ENCODE measurements around the gene TRAF3. TPM values are rescaled to one million over a fixed set of nuclear protein-coding genes. Genes with fewer than 3 reads are reported as not detected.

TRAF3 gene
- total RNA-seq, 1 experiment from 2014 or later = 37.6 TPM

DNA sequence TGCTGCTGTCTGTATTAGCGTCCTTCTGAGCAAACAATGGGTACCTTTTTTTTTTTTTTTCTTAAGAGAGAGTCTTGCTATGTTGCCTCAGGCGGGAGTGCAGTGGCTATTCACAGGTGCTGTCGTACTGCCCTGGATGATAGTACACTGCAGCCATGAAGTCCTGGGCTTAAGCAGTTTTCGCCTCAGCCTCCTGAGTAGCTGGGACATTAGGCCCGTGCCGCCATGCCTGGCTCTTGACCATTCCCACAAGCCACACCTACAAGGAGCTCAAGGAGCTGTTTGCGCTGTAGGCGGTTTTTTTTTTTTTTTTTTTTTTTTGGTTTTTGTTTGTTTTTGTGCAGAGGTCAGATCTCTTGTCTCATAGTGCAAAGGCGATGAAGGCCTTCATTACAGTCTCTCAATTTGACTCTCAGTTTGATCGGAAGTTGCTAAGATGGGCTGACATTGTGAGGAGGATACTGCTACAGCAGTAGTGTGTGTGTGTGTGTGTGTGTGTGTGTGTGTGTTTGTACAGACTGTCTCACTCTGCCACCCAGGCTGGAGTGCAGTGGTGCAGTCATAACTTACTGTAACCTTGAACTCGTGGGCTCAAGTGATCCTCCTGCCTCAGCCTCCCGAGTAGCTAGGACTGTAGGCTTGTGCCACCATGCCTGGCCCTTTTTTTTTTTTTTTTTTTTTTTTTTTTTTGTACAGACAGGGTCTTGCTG lies 34.2 kb downstream of the TRAF3 start:
- ATAC-seq (no peak), DNase-seq (ENCODE audit: low read depth, low spot score) (no peak)
- H3K27ac ChIP-seq (ENCODE audit: low read length) = no peak overlapping the region
- ChIA-PET POLR2A (interaction anchor here (0.6 kb wide), 1 partner anchor 11 kb away, joined by 10 read pairs; no protein-coding TSS in a partner anchor), CTCF (interaction anchor here (0.6 kb wide), 1 partner anchor 68 kb away, joined by 7 read pairs; no protein-coding TSS in a partner anchor)
- no peaks in the 10 kb centered on the region for H3K27me3 ChIP-seq (ENCODE audit: control insufficient read depth, insufficient read depth, low read length)
- intact Hi-C loops (cut with micrococcal nuclease; ENCODE audit: unreplicated experiment) = no loop called here
- TF ChIP-seq POLR2AphosphoS5 (IDR thresholded peaks at IDR 0.05; ENCODE audit: low read depth, low read length) (no peak), TCF7L2 (IDR thresholded peaks at IDR 0.05; ENCODE audit: low read depth, low read length) (no peak)
- TF ChIP-seq, protein P1, sequence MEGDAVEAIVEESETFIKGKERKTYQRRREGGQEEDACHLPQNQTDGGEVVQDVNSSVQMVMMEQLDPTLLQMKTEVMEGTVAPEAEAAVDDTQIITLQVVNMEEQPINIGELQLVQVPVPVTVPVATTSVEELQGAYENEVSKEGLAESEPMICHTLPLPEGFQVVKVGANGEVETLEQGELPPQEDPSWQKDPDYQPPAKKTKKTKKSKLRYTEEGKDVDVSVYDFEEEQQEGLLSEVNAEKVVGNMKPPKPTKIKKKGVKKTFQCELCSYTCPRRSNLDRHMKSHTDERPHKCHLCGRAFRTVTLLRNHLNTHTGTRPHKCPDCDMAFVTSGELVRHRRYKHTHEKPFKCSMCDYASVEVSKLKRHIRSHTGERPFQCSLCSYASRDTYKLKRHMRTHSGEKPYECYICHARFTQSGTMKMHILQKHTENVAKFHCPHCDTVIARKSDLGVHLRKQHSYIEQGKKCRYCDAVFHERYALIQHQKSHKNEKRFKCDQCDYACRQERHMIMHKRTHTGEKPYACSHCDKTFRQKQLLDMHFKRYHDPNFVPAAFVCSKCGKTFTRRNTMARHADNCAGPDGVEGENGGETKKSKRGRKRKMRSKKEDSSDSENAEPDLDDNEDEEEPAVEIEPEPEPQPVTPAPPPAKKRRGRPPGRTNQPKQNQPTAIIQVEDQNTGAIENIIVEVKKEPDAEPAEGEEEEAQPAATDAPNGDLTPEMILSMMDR (IDR thresholded peaks at IDR 0.05) = no peak
- peaks cover 9% of the 10 kb centered on the region for H3K4me1 ChIP-seq (ENCODE audit: control insufficient read depth, insufficient read depth, low read length)
- H3K4me3 ChIP-seq (ENCODE audit: low read depth in 2 of 2, low read length in 2 of 2) = no peak overlapping the region
- no peaks in the 10 kb centered on the region for H3K36me3 ChIP-seq (ENCODE audit: control insufficient read depth, insufficient read depth, low read length)
- no TSS peak for BruUV-seq (replicated peaks)
- H3K9me3 ChIP-seq (ENCODE audit: control insufficient read depth, insufficient read depth, low read depth, low read length) = no peaks in the 10 kb centered on the region
- in situ Hi-C loops (cut with HindIII; ENCODE audit: low pct_unique_long_range_greater_than_20kb, low sequenced_read_pairs) = no loop called here

DNA sequence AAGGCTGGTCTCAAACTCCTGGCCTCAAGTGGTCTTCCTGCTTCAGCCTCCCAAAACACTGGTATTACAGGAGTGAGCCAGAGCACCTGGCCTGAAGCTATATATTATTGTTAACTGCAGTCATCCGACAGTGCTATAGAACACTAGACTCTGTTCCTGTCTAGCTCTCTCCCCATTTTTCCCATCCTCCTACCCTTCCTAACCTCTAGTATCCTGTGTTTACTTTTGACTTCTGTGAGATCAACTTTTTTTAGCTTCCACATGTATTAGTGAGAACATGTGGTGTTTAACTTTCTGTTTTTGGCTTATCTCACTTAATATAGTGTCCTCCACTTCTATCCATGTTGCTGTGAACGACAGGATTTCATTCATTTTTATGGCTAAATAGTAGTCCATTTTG lies 34.7 kb downstream of the TRAF3 start:
- DNase-seq (ENCODE audit: low read depth, low spot score) = no peak
- Histone ChIP-seq H3K4me1 (ENCODE audit: control insufficient read depth, insufficient read depth, low read length) (peaks cover 7% of the 10 kb centered on the region), H3K4me3 (ENCODE audit: low read depth in 2 of 2, low read length in 2 of 2) (no peak overlapping the region), H3K27me3 (ENCODE audit: control insufficient read depth, insufficient read depth, low read length) (no peaks in the 10 kb centered on the region), H3K36me3 (ENCODE audit: control insufficient read depth, insufficient read depth, low read length) (no peaks in the 10 kb centered on the region), H3K9me3 (ENCODE audit: control insufficient read depth, insufficient read depth, low read depth, low read length) (no peaks in the 10 kb centered on the region), H3K27ac (ENCODE audit: low read length) (no peak overlapping the region)
- in situ Hi-C loops (cut with HindIII; ENCODE audit: low pct_unique_long_range_greater_than_20kb, low sequenced_read_pairs) (no loop called here), intact Hi-C loops (cut with micrococcal nuclease; ENCODE audit: unreplicated experiment) (no loop called here)
- ATAC-seq = no peak
- no TSS peak for BruUV-seq (replicated peaks)
- ChIA-PET POLR2A (no interaction called here), CTCF (no interaction called here)
- TF ChIP-seq SIN3A (IDR thresholded peaks at IDR 0.05; ENCODE audit: borderline replicate concordance, insufficient read depth, low read depth, low read length) = no peak
- no peak for TF ChIP-seq TCF7L2 (IDR thresholded peaks at IDR 0.05; ENCODE audit: low read depth, low read length)
- TF ChIP-seq, protein P1 (IDR thresholded peaks at IDR 0.05) = no peak
- no peak for TF ChIP-seq POLR2AphosphoS5 (IDR thresholded peaks at IDR 0.05; ENCODE audit: low read depth, low read length)
- TF ChIP-seq, protein P2, sequence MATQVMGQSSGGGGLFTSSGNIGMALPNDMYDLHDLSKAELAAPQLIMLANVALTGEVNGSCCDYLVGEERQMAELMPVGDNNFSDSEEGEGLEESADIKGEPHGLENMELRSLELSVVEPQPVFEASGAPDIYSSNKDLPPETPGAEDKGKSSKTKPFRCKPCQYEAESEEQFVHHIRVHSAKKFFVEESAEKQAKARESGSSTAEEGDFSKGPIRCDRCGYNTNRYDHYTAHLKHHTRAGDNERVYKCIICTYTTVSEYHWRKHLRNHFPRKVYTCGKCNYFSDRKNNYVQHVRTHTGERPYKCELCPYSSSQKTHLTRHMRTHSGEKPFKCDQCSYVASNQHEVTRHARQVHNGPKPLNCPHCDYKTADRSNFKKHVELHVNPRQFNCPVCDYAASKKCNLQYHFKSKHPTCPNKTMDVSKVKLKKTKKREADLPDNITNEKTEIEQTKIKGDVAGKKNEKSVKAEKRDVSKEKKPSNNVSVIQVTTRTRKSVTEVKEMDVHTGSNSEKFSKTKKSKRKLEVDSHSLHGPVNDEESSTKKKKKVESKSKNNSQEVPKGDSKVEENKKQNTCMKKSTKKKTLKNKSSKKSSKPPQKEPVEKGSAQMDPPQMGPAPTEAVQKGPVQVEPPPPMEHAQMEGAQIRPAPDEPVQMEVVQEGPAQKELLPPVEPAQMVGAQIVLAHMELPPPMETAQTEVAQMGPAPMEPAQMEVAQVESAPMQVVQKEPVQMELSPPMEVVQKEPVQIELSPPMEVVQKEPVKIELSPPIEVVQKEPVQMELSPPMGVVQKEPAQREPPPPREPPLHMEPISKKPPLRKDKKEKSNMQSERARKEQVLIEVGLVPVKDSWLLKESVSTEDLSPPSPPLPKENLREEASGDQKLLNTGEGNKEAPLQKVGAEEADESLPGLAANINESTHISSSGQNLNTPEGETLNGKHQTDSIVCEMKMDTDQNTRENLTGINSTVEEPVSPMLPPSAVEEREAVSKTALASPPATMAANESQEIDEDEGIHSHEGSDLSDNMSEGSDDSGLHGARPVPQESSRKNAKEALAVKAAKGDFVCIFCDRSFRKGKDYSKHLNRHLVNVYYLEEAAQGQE (IDR thresholded peaks at IDR 0.05; ENCODE audit: insufficient read depth in 1 of 2, low read depth in 2 of 2, low read length in 1 of 2) = no peak

All from Panc1 (cell line).